ENCODE data around the gene RREB1. TPM values are rescaled to one million over a fixed set of nuclear protein-coding genes. Genes with fewer than 3 reads are reported as not detected.

Gene RREB1
- total and polyA plus RNA-seq, 2 experiments from 2014 or later, result 8.5 to 25.5 TPM

GRCh38 chr6:7194657-7195056 lies 86.9 kb downstream of the RREB1 start:
- no peaks in the 10 kb centered on the region for H3K9me2 ChIP-seq (ENCODE audit: insufficient read depth)
- peaks cover 18% of the 10 kb centered on the region; the same call in 2 of the 3 replicates for H3K4me1 Mint-ChIP-seq
- peaks cover 3% of the 10 kb centered on the region for H3K27me3 Mint-ChIP-seq (ENCODE audit: insufficient read depth, low read depth, poor library complexity)
- no peak overlapping the region for H2AFZ ChIP-seq
- H3K27ac ChIP-seq (ENCODE audit: low read depth), result no peak overlapping the region
- H3K4me3 Mint-ChIP-seq, result no peak overlapping the region
- H3K36me3 Mint-ChIP-seq (ENCODE audit: low read depth), result peaks cover 4% of the 10 kb centered on the region; the same call in 2 of the 3 replicates
- no peaks in the 10 kb centered on the region for H3K36me3 ChIP-seq (ENCODE audit: insufficient read depth)
- TF ChIP-seq EZH2 (IDR thresholded peaks at IDR 0.05; ENCODE audit: low read depth, unreplicated experiment) (no peak), ZNF114 (CRISPR knock-in tag; IDR thresholded peaks at IDR 0.05) (no peak), ZNF331 (CRISPR knock-in tag; IDR thresholded peaks at IDR 0.05; ENCODE audit: low read depth) (no peak), JUNB (IDR thresholded peaks at IDR 0.05; ENCODE audit: unreplicated experiment) (no peak), NANOG (IDR thresholded peaks at IDR 0.05; ENCODE audit: borderline replicate concordance) (no peak), POLR2AphosphoS5 (IDR thresholded peaks at IDR 0.05; ENCODE audit: low read depth) (no peak), CREB1 (CRISPR knock-in tag; IDR thresholded peaks at IDR 0.05; ENCODE audit: low read depth) (no peak), EZH2phosphoT487 (IDR thresholded peaks at IDR 0.05; ENCODE audit: unreplicated experiment) (no peak), ETS1 (IDR thresholded peaks at IDR 0.05) (no peak), STAT1 (IDR thresholded peaks at IDR 0.05; ENCODE audit: unreplicated experiment) (no peak), ZNF462 (CRISPR knock-in tag; IDR thresholded peaks at IDR 0.05) (no peak), CTCF (conservative IDR thresholded peaks at IDR 0.05; ENCODE audit: low read depth in 2 of 2) (no peak), REST (IDR thresholded peaks at IDR 0.05; ENCODE audit: unreplicated experiment) (no peak)
- no peaks in the 10 kb centered on the region for H4K20me1 ChIP-seq (replicated peaks; ENCODE audit: insufficient read depth)
- H3K9me3 Mint-ChIP-seq, result no peaks in the 10 kb centered on the region
- no peaks in the 10 kb centered on the region; the same call in none of the 2 replicates for H3K79me2 ChIP-seq (replicated peaks; ENCODE audit: insufficient read depth)
- no peaks in the 10 kb centered on the region for H3K27me3 ChIP-seq (ENCODE audit: insufficient read depth)
- H3K4me1 ChIP-seq (ENCODE audit: insufficient read depth), result no peaks in the 10 kb centered on the region
- H3K4me2 ChIP-seq, result no peak overlapping the region
- ATAC-seq (no peak), DNase-seq (ENCODE audit: low spot score) (no peak)
- H3K27ac Mint-ChIP-seq, result peak overlapping the region; percentile 64; the same call in 1 of the 2 replicates
- H3K4me3 ChIP-seq, result no peak overlapping the region
- no peaks in the 10 kb centered on the region for H3F3A ChIP-seq (replicated peaks; ENCODE audit: low read depth)

All from GM23338 (cell line).